Nephron progenitor cell (in vitro differentiated cells): ENCODE measurements around the gene LAMB2.

Experiments
- DNase-seq: peaks from one replicate; pipeline ENCODE4 v3.0.0; 2021
- H3K27ac Mint-ChIP-seq: 2 replicates; pipeline ENCODE4 v1.8.0; 2021; ENCODE audit warnings: mild to moderate bottlenecking, moderate library complexity, mixed read lengths
- H3K27me3 Mint-ChIP-seq: 2 replicates; pipeline ENCODE4 v1.8.0; 2021; ENCODE audit warnings: mild to moderate bottlenecking, low read depth, mixed read lengths; ENCODE audit not compliant: poor library complexity
- H3K36me3 Mint-ChIP-seq: 2 replicates; pipeline ENCODE4 v1.8.0; 2021; ENCODE audit warnings: low read depth, mixed read lengths
- H3K4me1 Mint-ChIP-seq: 2 replicates; pipeline ENCODE4 v1.8.0; 2021; ENCODE audit warnings: mixed read lengths
- H3K4me3 Mint-ChIP-seq: 2 replicates; pipeline ENCODE4 v1.8.0; 2021; ENCODE audit warnings: mild to moderate bottlenecking, moderate library complexity, mixed read lengths
- H3K9me3 Mint-ChIP-seq: 2 replicates; pipeline ENCODE4 v1.8.0; 2021; ENCODE audit warnings: mild to moderate bottlenecking, moderate library complexity, mixed read lengths
- TF ChIP-seq, protein P1 (sequence below): fragments of 200-600 bp; sonication (generic); IDR thresholded peaks from 2 replicates; pipeline ENCODE4 v1.5.0; 2021; ENCODE audit warnings: antibody characterized with exemption

LAMB2 gene

GRCh38 chr3:49135499-49135898, 2.6 kb upstream of the LAMB2 start:
- TF ChIP-seq, protein P1, sequence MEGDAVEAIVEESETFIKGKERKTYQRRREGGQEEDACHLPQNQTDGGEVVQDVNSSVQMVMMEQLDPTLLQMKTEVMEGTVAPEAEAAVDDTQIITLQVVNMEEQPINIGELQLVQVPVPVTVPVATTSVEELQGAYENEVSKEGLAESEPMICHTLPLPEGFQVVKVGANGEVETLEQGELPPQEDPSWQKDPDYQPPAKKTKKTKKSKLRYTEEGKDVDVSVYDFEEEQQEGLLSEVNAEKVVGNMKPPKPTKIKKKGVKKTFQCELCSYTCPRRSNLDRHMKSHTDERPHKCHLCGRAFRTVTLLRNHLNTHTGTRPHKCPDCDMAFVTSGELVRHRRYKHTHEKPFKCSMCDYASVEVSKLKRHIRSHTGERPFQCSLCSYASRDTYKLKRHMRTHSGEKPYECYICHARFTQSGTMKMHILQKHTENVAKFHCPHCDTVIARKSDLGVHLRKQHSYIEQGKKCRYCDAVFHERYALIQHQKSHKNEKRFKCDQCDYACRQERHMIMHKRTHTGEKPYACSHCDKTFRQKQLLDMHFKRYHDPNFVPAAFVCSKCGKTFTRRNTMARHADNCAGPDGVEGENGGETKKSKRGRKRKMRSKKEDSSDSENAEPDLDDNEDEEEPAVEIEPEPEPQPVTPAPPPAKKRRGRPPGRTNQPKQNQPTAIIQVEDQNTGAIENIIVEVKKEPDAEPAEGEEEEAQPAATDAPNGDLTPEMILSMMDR, result no peak

DNA sequence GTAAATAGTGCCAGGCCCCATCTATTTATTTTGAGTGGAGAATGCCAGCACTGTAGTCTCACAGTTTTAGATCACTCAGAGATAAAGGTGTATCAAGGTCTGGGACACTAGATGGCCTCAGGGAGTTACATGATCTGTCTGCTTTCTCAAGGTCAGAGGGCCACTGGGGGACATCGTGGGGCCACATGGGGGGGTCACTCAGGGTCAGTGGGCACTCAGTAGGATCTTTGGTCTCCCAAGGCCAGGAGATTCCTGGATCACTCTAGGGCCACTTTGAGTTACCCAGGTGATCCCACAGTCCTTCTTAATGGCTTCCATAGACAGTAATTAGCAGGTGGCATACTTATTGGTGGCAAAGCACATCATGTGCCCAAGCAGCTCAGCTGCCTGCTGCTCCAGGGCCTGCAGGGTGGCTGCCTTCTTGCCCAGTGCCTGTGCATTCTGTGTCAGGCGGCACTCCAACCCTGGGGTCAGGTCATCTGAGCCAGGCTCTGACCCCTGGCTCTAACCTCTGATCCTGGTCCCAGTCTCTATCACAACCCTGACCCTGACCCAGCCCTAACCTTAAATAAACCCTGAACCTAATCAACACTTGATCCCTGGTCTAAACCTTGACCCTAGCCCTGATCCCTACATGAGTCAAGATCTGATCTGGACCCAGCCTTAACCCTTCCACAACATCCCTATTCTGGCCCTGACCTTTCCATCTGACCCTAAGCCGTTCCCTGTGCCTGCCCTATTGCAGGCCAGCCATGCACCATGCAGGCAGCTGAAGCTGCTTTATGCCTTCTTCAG, 1.8 kb upstream of the LAMB2 start:
- H3K27me3 Mint-ChIP-seq, result peaks cover 5% of the 10 kb centered on the region

More at GRCh38 chr3:49135499-49135898, 2.6 kb upstream of the LAMB2 start:
- Mint-ChIP-seq H3K27me3 (peaks cover 10% of the 10 kb centered on the region), H3K27ac (no peak overlapping the region), H3K4me3 (peak overlapping the region; percentile 90), H3K36me3 (no peaks in the 10 kb centered on the region), H3K9me3 (peaks cover 5% of the 10 kb centered on the region), H3K4me1 (peaks cover 47% of the 10 kb centered on the region)
- no peak for DNase-seq

DNA sequence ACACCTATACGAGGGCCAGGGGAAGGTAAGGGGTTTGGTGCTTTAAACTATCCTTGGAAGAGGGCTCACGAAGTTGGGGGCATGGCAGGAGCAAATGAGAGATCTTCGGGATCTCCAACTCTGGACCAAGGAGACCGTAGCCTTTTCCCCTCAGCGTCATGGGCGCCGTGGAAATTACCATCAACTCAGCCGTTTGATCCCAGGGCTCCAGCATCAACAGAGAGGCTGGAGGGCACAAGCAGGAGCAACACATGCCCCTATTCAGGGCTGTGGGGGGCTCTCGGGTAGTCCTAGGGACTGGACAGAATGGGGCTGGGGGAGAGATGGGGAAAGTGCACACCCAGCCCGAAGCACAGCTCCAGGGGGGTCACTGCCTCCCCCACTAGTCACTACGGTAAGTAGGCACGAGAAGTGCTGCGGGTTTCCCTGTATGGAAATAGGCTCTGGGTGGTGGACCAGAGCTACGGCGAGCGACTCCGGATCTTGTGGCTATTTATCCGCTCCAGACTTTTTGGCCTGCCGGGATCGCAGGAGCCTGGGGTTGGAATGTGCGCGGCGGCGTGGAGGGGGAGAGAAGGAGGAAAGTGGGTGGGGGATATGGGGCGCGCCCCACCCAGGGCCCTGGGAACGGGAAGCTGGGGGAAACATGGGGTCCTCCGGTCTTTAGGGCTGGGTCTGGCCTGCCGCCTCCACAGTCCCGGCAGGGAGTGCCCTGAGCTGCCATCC, 539 bp upstream of the LAMB2 start:
- H3K27me3 Mint-ChIP-seq, result peaks cover 5% of the 10 kb centered on the region
- peak; percentile 87 for DNase-seq
- peak overlapping the region; percentile 90 for H3K4me3 Mint-ChIP-seq
- TF ChIP-seq, protein P1, result no peak
- H3K27ac Mint-ChIP-seq, result peak overlapping the region; percentile 92
- peaks cover 51% of the 10 kb centered on the region for H3K4me1 Mint-ChIP-seq
- H3K9me3 Mint-ChIP-seq, result no peaks in the 10 kb centered on the region
- no peaks in the 10 kb centered on the region for H3K36me3 Mint-ChIP-seq

More for the DNA sequence above, 1.8 kb upstream of the LAMB2 start:
- H3K4me3 Mint-ChIP-seq, result peak overlapping the region; percentile 90
- no peak for DNase-seq
- H3K27ac Mint-ChIP-seq, result peak overlapping the region; percentile 10
- H3K36me3 Mint-ChIP-seq, result no peaks in the 10 kb centered on the region
- no peaks in the 10 kb centered on the region for H3K9me3 Mint-ChIP-seq
- peaks cover 44% of the 10 kb centered on the region for H3K4me1 Mint-ChIP-seq
- TF ChIP-seq, protein P1, result no peak

GRCh38 chr3:49132073-49132436, 795 bp downstream of the LAMB2 start:
- H3K4me3 Mint-ChIP-seq, result peak overlapping the region; percentile 90
- H3K27me3 Mint-ChIP-seq, result no peaks in the 10 kb centered on the region
- no peaks in the 10 kb centered on the region for H3K9me3 Mint-ChIP-seq
- no peak for DNase-seq
- TF ChIP-seq, protein P1, result no peak
- no peaks in the 10 kb centered on the region for H3K36me3 Mint-ChIP-seq
- peaks cover 51% of the 10 kb centered on the region for H3K4me1 Mint-ChIP-seq
- H3K27ac Mint-ChIP-seq, result no peak overlapping the region

GRCh38 chr3:49131576-49131975, 1.3 kb downstream of the LAMB2 start:
- no peak for DNase-seq
- peak overlapping the region; percentile 10 for H3K27ac Mint-ChIP-seq
- peaks cover 51% of the 10 kb centered on the region for H3K4me1 Mint-ChIP-seq
- H3K4me3 Mint-ChIP-seq, result peak overlapping the region; percentile 90
- no peaks in the 10 kb centered on the region for H3K9me3 Mint-ChIP-seq
- H3K36me3 Mint-ChIP-seq, result no peaks in the 10 kb centered on the region
- TF ChIP-seq, protein P1, result no peak
- no peaks in the 10 kb centered on the region for H3K27me3 Mint-ChIP-seq
